Adrenal gland (tissue), 12 donors: ENCODE measurements around the gene CLUH. TPM values are rescaled to one million over a fixed set of nuclear protein-coding genes. Genes with fewer than 3 reads are reported as not detected.

Source experiments
- DNase-seq, 7 donors: peaks; one replicate each; pipeline ENCODE4 v3.0.0-alpha.2; 2019 to 2020
- H3K27ac ChIP-seq, 5 donors: fragments of 200-600 bp; sonication (generic) in 4 of 5; 1 replicate in 3 of 5; 2 replicates in 2 of 5; pipeline versions ENCODE4 v1.5.1 to v1.8.0; 2016 to 2020; ENCODE audit warnings: mild to moderate bottlenecking in 1 of 5
- H3K27me3 ChIP-seq: fragments of 200-600 bp; 2 replicates; pipeline ENCODE4 v1.8.0; 2021
- H3K36me3 ChIP-seq, 2 donors: fragments of 200-600 bp; replicated peaks in 1 of 2; 1 replicate in 1 of 2; 2 replicates in 1 of 2; pipeline versions ENCODE4 v1.5.1 to v1.8.0; 2018 to 2022
- H3K4me1 ChIP-seq, 2 donors: fragments of 200-600 bp; replicated peaks in 1 of 2; 1 replicate in 1 of 2; 2 replicates in 1 of 2; pipeline versions ENCODE4 v1.5.1 to v1.8.0; 2018 to 2021
- H3K4me3 ChIP-seq, 4 donors: fragments of 200-600 bp; sonication (generic) in 3 of 4; one replicate each; pipeline ENCODE4 v1.5.1; 2016 to 2018
- H3K9me3 ChIP-seq, 3 donors: fragments of 200-600 bp; sonication (generic) in 1 of 3; replicated peaks in 1 of 3; 1 replicate in 2 of 3; 2 replicates in 1 of 3; pipeline versions ENCODE4 v1.5.1 to v1.8.0; 2016 to 2021
- POLR2A ChIP-seq, 2 donors: fragments of 450-650 bp; IDR thresholded peaks; one replicate each; pipeline ENCODE4 v1.6.1; 2017; ENCODE audit warnings: antibody characterized with exemption in 2 of 2, mild to moderate bottlenecking in 2 of 2, moderate library complexity in 1 of 2
- WGBS, 4 donors: extraction: QIAGEN DNeasy Blood & Tissue Kit in 2 of 4; methylation state at CpG; one replicate each; pipeline versions ENCODE4 v1.1.5 to v1.1.7; 2013 to 2017; 5-methylcytosine and 5-hydroxymethylcytosine counted together
- intact Hi-C, 2 donors: fragments of 100-400 bp; cut with DNase I; formaldehyde crosslinking; loops; one replicate each; pipeline versions ENCODE4 v1.14.1 to v1.15.0; 2022 to 2023
- polyA plus RNA-seq, 3 donors: library from polyadenylated mRNA; stranded (reverse); fragments of 200-250 nt in 2 of 3; fragments of 350-450 nt in 1 of 3; fragmentation: Illumina TruSeq in 1 of 3; extraction: RNeasy Lipid Tissue Mini Kit (QIAGEN cat#74804) in 1 of 3; gene quantifications; one replicate each; pipeline ENCODE4 v1.2.3, GENCODE V29; 2013 to 2014
- total RNA-seq, 9 donors: library from RNA; depleted of rRNA in 4 of 9; stranded (reverse); fragments of >200 nt in 4 of 9; fragments of 120-200 nt in 1 of 9; fragmentation: NEBNext Ultra II Directional in 1 of 9; extraction: Animal tissue kit (Norgen Biotek cat#: 25700) in 1 of 9; gene quantifications; one replicate each; pipeline versions ENCODE4 v1.1.0 to v1.2.4, GENCODE V29; 2013 to 2023
- TF ChIP-seq, protein P1 (sequence below), 6 experiments: fragments of 450-650 bp in 4 of 6; fragments of 200-600 bp in 2 of 6; sonication (generic) in 1 of 6; IDR thresholded peaks; 1 replicate in 5 of 6; 2 replicates in 1 of 6; pipeline versions ENCODE4 v1.5.1 to v1.8.0; 2016 to 2021; ENCODE audit warnings: antibody characterized with exemption in 6 of 6, mild to moderate bottlenecking in 2 of 6, moderate library complexity in 1 of 6
- donor health status: healthy with polysubstance abuse.
- donor health status: Bipolar disorder and iron deficiency.
- donor health status: DM: yes; HTN: yes; CAD: no.
- donor health status: DM: no; HTN: no; CAD: no.
- donor health status: DM: no; HTN: no; CAD: no.
- donor health status: DM: yes; HTN: yes; CAD: no.

The CLUH gene
- total and polyA plus RNA-seq, 12 donors: 28.0 to 191 (median 121) TPM

GRCh38 chr17:2694381-2695242 is 17.0 kb downstream of the CLUH start:
- WGBS, 4 donors: 91 to 93% (median 91%) methylated on average over 20 to 42 of the region's 42 CpGs
- peak in 5 of 7 donors; percentile 0 to 49 (median 22) for DNase-seq
- H3K27me3 ChIP-seq: no peaks in the 10 kb centered on the region
- no peaks in the 10 kb centered on the region for H3K9me3 ChIP-seq
- no peak for TF ChIP-seq POLR2A (IDR thresholded peaks at IDR 0.05)
- TF ChIP-seq, protein P1, sequence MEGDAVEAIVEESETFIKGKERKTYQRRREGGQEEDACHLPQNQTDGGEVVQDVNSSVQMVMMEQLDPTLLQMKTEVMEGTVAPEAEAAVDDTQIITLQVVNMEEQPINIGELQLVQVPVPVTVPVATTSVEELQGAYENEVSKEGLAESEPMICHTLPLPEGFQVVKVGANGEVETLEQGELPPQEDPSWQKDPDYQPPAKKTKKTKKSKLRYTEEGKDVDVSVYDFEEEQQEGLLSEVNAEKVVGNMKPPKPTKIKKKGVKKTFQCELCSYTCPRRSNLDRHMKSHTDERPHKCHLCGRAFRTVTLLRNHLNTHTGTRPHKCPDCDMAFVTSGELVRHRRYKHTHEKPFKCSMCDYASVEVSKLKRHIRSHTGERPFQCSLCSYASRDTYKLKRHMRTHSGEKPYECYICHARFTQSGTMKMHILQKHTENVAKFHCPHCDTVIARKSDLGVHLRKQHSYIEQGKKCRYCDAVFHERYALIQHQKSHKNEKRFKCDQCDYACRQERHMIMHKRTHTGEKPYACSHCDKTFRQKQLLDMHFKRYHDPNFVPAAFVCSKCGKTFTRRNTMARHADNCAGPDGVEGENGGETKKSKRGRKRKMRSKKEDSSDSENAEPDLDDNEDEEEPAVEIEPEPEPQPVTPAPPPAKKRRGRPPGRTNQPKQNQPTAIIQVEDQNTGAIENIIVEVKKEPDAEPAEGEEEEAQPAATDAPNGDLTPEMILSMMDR (IDR thresholded peaks at IDR 0.05): no peak
- H3K4me3 ChIP-seq: no peak overlapping the region
- peaks cover 0 to 90% of the 10 kb centered on the region in 2 donors for H3K36me3 ChIP-seq
- intact Hi-C loops: no loop called here
- no peak overlapping the region for H3K27ac ChIP-seq
- H3K4me1 ChIP-seq: peaks cover 0 to under 1% of the 10 kb centered on the region in 2 donors

- peak in 3 of 7 donors; percentile 19 to 51 (median 28) for DNase-seq
- TF ChIP-seq, protein P1 (IDR thresholded peaks at IDR 0.05): no peak
- TF ChIP-seq POLR2A (IDR thresholded peaks at IDR 0.05): no peak
- 87 to 92% (median 89%) methylated on average over 14 to 37 of the region's 37 CpGs for WGBS, 4 donors
- no peaks in the 10 kb centered on the region for H3K9me3 ChIP-seq
- H3K4me3 ChIP-seq: no peak overlapping the region
- no peak overlapping the region for H3K27ac ChIP-seq
- peaks cover 0 to 9% of the 10 kb centered on the region in 2 donors for H3K4me1 ChIP-seq
- H3K36me3 ChIP-seq: peaks cover 0 to 82% of the 10 kb centered on the region in 2 donors
- no peaks in the 10 kb centered on the region for H3K27me3 ChIP-seq
- intact Hi-C loops: no loop called here
Measured at GRCh38 chr17:2693561-2694380, 17.8 kb downstream of the CLUH start.

DNA sequence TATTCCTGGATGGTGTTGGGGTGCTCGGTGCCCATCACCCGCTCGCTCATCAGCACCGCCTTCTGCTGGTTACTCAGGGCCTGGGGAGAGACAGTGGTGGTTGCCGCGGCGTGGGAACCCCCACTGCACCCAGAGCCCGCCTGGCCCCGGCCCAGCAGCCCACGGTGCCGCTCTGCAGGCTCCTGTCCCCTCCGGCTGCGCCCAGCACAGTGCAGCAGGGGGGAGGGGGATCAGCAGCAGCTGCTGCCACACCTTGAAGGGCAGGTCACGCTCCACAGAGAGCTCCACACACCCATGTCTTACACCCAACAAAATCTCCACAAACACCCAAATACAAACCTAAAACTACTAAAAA is 18.8 kb downstream of the CLUH start:
- H3K9me3 ChIP-seq: no peaks in the 10 kb centered on the region
- no peak overlapping the region for H3K27ac ChIP-seq
- H3K36me3 ChIP-seq: peaks cover 0 to 72% of the 10 kb centered on the region in 2 donors
- DNase-seq: peak in 1 of 7 donors; percentile 22
- peaks cover 0 to 10% of the 10 kb centered on the region in 2 donors for H3K4me1 ChIP-seq
- intact Hi-C loops: no loop called here
- no peak for TF ChIP-seq POLR2A (IDR thresholded peaks at IDR 0.05)
- TF ChIP-seq, protein P1 (IDR thresholded peaks at IDR 0.05): no peak
- H3K27me3 ChIP-seq: no peaks in the 10 kb centered on the region
- no peak overlapping the region for H3K4me3 ChIP-seq
- WGBS, 4 donors: 90 to 93% (median 92%) methylated on average over 5 to 14 of the region's 14 CpGs
